Keratinocyte (primary cell): ENCODE measurements around the gene TMEM204.

Source experiments
- CTCF ChIP-seq, 3 experiments: IDR thresholded peaks in 1 of 3; conservative IDR thresholded peaks in 1 of 3; optimal IDR thresholded peaks in 1 of 3; 2 replicates in 2 of 3; 3 replicates in 1 of 3; pipeline versions ENCODE3 to v1.5.1; 2011; ENCODE audit warnings: low read length in 3 of 3, mild to moderate bottlenecking in 3 of 3, moderate library complexity in 2 of 3, control low read depth in 1 of 3, inconsistent platforms in 1 of 3; ENCODE audit not compliant: insufficient read depth in 2 of 3; ENCODE audit errors: extremely low read depth in 1 of 3
- EZH2 ChIP-seq: IDR thresholded peaks from one replicate; pipeline ENCODE4 v1.6.1; 2012; ENCODE audit warnings: inconsistent platforms, mild to moderate bottlenecking, low read length, moderate library complexity

DNA sequence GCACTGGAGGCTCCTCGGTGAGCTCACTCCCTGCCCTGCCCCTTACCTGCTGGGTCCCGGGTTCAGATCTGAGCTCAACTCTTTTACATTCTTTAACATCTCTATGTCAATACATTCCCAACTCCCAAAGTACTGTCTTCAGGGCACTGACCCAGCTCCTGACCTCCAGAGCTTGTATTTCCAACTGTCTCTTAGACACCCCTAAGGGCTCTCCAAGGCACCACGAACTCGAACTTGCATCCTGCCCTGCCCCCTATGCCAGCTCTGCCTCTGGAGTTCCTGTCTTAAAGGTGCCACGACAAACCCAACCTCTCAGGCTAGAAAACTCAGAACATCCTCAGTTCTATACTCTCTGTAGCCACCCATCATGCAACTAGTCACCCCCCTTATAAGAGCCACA lies 39.8 kb downstream of the TMEM204 start:
- TF ChIP-seq CTCF (optimal IDR thresholded peaks at IDR 0.05 in 1 of 3, IDR thresholded peaks at IDR 0.05 in 1 of 3, conservative IDR thresholded peaks at IDR 0.05 in 1 of 3; ENCODE audit: extremely low read depth in 1 of 3, insufficient read depth in 2 of 3, low read length in 3 of 3) (no peak), EZH2 (no peak)
